HepG2 (cell line): ENCODE results near the gene UPB1. TPM values are rescaled to one million over a fixed set of nuclear protein-coding genes. Genes with fewer than 3 reads are reported as not detected.
A peak's percentile ranks its signal among the peaks of the same experiment; 100 is the strongest.

Source experiments
- FOSL1 ChIP-seq: sonication (generic); formaldehyde crosslinking; IDR thresholded peaks from 2 replicates; pipeline ENCODE4 v1.9.0; 2021; ENCODE audit warnings: missing genetic modification reagents, borderline replicate concordance
- HES4 ChIP-seq: sonication (generic); formaldehyde crosslinking; IDR thresholded peaks from 2 replicates; pipeline ENCODE4 v1.9.0; 2021; ENCODE audit warnings: mild to moderate bottlenecking, missing genetic modification reagents, borderline replicate concordance
- MBNL3 ChIP-seq: fragments of 250-450 bp; sonication (Bioruptor Pico); conservative IDR thresholded peaks from 2 replicates; pipeline ENCODE4 v1.8.0; 2022; ENCODE audit warnings: mild to moderate bottlenecking, inconsistent platforms
- MEF2D ChIP-seq: sonication (generic); formaldehyde crosslinking; IDR thresholded peaks from 2 replicates; pipeline ENCODE4 v1.5.1; 2020; ENCODE audit warnings: mild to moderate bottlenecking, missing genetic modification reagents
- MIXL1 ChIP-seq: IDR thresholded peaks from 2 replicates; pipeline ENCODE4 v1.6.1; 2016
- NFIC ChIP-seq: IDR thresholded peaks from 2 replicates; pipeline ENCODE4 v1.6.1; 2012; ENCODE audit warnings: mild to moderate bottlenecking, low read length, inconsistent platforms
- PAF1 ChIP-seq: IDR thresholded peaks from 2 replicates; pipeline ENCODE4 v1.6.1; 2016; ENCODE audit warnings: missing genetic modification reagents, missing compliant biosample characterization
- SIX4 ChIP-seq: sonication (generic); formaldehyde crosslinking; IDR thresholded peaks from 2 replicates; pipeline ENCODE4 v1.4.0; 2020; ENCODE audit warnings: missing genetic modification reagents
- SMC3 ChIP-seq: IDR thresholded peaks from 2 replicates; pipeline ENCODE4 v1.6.1; 2011; ENCODE audit warnings: low read length, improper control_type of control experiment
- UBTF ChIP-seq: sonication (generic); formaldehyde crosslinking; IDR thresholded peaks from 2 replicates; pipeline ENCODE4 v1.4.0; 2020; ENCODE audit warnings: mild to moderate bottlenecking, missing genetic modification reagents
- YY1 ChIP-seq: IDR thresholded peaks from 2 replicates; pipeline ENCODE4 v1.6.1; 2011; ENCODE audit warnings: low read length, low read depth, moderate library complexity, mild to moderate bottlenecking; ENCODE audit not compliant: insufficient read depth, insufficient replicate concordance
- ZBTB7B ChIP-seq: sonication (generic); formaldehyde crosslinking; IDR thresholded peaks from 2 replicates; pipeline ENCODE4 v1.4.0; 2020; ENCODE audit warnings: missing genetic modification reagents
- ZNF30 ChIP-seq: sonication (generic); formaldehyde crosslinking; IDR thresholded peaks from 2 replicates; pipeline ENCODE4 v1.5.0; 2020; ENCODE audit warnings: mild to moderate bottlenecking, missing genetic modification reagents
- ZNF496 ChIP-seq: sonication (generic); formaldehyde crosslinking; IDR thresholded peaks from 2 replicates; pipeline ENCODE4 v1.8.1; 2023; ENCODE audit warnings: mild to moderate bottlenecking, moderate library complexity, missing genetic modification reagents; ENCODE audit not compliant: insufficient replicate concordance
- ZNF7 ChIP-seq: IDR thresholded peaks from 2 replicates; pipeline ENCODE4 v1.6.1; 2016; ENCODE audit warnings: missing biosample characterization, missing genetic modification reagents
- ZNF776 ChIP-seq: sonication (generic); formaldehyde crosslinking; IDR thresholded peaks from 2 replicates; pipeline ENCODE4 v1.4.0; 2020; ENCODE audit warnings: mild to moderate bottlenecking, missing genetic modification reagents
- polyA plus RNA-seq, 8 experiments: library from polyadenylated mRNA; depleted of rRNA in 3 of 8; stranded (reverse) in 7 of 8; unstranded in 1 of 8; fragments of >200 nt; fragmentation: Illumina TruSeq in 4 of 8; extraction: Trizol in 4 of 8; gene quantifications; 2 replicates each; pipeline versions ENCODE4 v1.2.1 to v1.2.3, GENCODE V29; 2011 to 2016; ENCODE audit warnings: low read depth in 4 of 8, missing spikeins in 1 of 8, mixed read lengths in 1 of 8; ENCODE audit not compliant: insufficient read depth in 1 of 8
- total RNA-seq, 5 experiments: library from RNA; depleted of rRNA; stranded (reverse); fragments of >200 nt; fragmentation: Illumina TruSeq; extraction: Trizol; gene quantifications; 2 replicates each; pipeline ENCODE4 v1.2.3, GENCODE V29; 2016; ENCODE audit warnings: low read depth in 1 of 5
- TF ChIP-seq, protein P1 (sequence below): sonication (generic); formaldehyde crosslinking; IDR thresholded peaks from 2 replicates; pipeline ENCODE4 v1.5.1; 2020; ENCODE audit warnings: mild to moderate bottlenecking, missing genetic modification reagents
- TF ChIP-seq, protein P2 (sequence below): sonication (generic); formaldehyde crosslinking; IDR thresholded peaks from 2 replicates; pipeline ENCODE4 v1.5.0; 2020; ENCODE audit warnings: mild to moderate bottlenecking, missing genetic modification reagents

Gene UPB1
- total and polyA plus RNA-seq, 2 of the 13 experiments (the other 11 are each of a cell fraction or from before 2014, with no cell fraction given) = 0.38 to 1.2 TPM

- peak; percentile 76; the same call in 1 of the 2 replicates for TF ChIP-seq ZNF776
- TF ChIP-seq MIXL1 (CRISPR knock-in tag) = peak; percentile 91
- peak; percentile 86 for TF ChIP-seq MEF2D (CRISPR knock-in tag)
- TF ChIP-seq ZNF7 (CRISPR knock-in tag) = peak; percentile 54
- TF ChIP-seq, protein P1, sequence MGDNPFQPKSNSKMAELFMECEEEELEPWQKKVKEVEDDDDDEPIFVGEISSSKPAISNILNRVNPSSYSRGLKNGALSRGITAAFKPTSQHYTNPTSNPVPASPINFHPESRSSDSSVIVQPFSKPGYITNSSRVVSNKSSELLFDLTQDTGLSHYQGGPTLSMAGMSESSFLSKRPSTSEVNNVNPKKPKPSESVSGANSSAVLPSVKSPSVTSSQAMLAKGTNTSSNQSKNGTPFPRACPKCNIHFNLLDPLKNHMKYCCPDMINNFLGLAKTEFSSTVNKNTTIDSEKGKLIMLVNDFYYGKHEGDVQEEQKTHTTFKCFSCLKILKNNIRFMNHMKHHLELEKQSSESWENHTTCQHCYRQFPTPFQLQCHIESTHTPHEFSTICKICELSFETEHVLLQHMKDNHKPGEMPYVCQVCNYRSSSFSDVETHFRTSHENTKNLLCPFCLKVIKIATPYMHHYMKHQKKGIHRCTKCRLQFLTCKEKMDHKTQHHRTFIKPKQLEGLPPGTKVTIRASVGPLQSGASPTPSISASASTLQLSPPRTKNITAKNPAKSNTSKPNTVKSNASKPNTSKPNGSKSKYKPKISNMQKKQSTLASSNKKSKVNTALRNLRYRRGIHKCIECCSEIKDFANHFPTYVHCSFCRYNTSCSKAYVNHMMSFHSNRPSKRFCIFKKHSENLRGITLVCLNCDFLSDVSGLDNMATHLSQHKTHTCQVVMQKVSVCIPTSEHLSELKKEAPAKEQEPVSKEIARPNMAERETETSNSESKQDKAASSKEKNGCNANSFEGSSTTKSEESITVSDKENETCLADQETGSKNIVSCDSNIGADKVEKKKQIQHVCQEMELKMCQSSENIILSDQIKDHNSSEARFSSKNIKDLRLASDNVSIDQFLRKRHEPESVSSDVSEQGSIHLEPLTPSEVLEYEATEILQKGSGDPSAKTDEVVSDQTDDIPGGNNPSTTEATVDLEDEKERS (CRISPR knock-in tag) = peak; percentile 85
- peak; percentile 74 for TF ChIP-seq SIX4 (CRISPR knock-in tag)
- TF ChIP-seq UBTF (CRISPR knock-in tag) = peak; percentile 87
- TF ChIP-seq NFIC = no peak
- TF ChIP-seq SMC3 = no peak
- TF ChIP-seq HES4 (CRISPR knock-in tag) = peak; percentile 95
- no peak for TF ChIP-seq ZNF496
- TF ChIP-seq YY1 = peak; percentile 91
- no peak for TF ChIP-seq FOSL1 (CRISPR knock-in tag)
- peak; percentile 75 for TF ChIP-seq ZBTB7B (CRISPR knock-in tag)
- TF ChIP-seq, protein P2, sequence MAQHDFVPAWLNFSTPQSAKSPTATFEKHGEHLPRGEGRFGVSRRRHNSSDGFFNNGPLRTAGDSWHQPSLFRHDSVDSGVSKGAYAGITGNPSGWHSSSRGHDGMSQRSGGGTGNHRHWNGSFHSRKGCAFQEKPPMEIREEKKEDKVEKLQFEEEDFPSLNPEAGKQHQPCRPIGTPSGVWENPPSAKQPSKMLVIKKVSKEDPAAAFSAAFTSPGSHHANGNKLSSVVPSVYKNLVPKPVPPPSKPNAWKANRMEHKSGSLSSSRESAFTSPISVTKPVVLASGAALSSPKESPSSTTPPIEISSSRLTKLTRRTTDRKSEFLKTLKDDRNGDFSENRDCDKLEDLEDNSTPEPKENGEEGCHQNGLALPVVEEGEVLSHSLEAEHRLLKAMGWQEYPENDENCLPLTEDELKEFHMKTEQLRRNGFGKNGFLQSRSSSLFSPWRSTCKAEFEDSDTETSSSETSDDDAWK (CRISPR knock-in tag) = no peak
- no peak for TF ChIP-seq MBNL3
- no peak for TF ChIP-seq PAF1 (CRISPR knock-in tag)
- TF ChIP-seq ZNF30 = no peak
- TF ChIP-seq, all 625 proteins: peak for 388
These were observed 60.3 kb downstream of the UPB1 start, which contains the start of gene SNRPD3 (continued) for GRCh38 chr22:24555165-24556039.
